K562 (cell line): ENCODE measurements around the gene TMEM123. TPM values are rescaled to one million over a fixed set of nuclear protein-coding genes. Genes with fewer than 3 reads are reported as not detected.

ENCODE experiments used
- CHD4 ChIP-seq: fragments of 200-600 bp; sonication (generic); IDR thresholded peaks from 3 replicates; pipeline ENCODE4 v1.6.1; 2012; ENCODE audit warnings: low read depth, mild to moderate bottlenecking, mixed read lengths, low read length, inconsistent platforms; ENCODE audit not compliant: insufficient read depth, insufficient replicate concordance, poor library complexity, severe bottlenecking
- CREB1 ChIP-seq, 2 experiments: sonication (generic) in 1 of 2; formaldehyde crosslinking in 1 of 2; IDR thresholded peaks; 2 replicates each; pipeline versions ENCODE4 v1.6.1 to v1.8.0; 2012 to 2022; ENCODE audit warnings: inconsistent platforms in 1 of 2, mild to moderate bottlenecking in 1 of 2, missing genetic modification reagents in 1 of 2, moderate library complexity in 1 of 2
- CXXC5 ChIP-seq: fragments of 250-450 bp; sonication (Bioruptor Pico); IDR thresholded peaks from 2 replicates; pipeline ENCODE4 v1.8.0; 2022; ENCODE audit warnings: inconsistent platforms, mild to moderate bottlenecking, moderate library complexity
- E2F1 ChIP-seq: sonication (generic); formaldehyde crosslinking; IDR thresholded peaks from 2 replicates; pipeline ENCODE4 v1.8.1; 2023; ENCODE audit warnings: mild to moderate bottlenecking, missing genetic modification reagents, moderate library complexity
- ELF1 ChIP-seq: fragments of 200-800 bp; sonication (Bioruptor generic); IDR thresholded peaks from 2 replicates; pipeline ENCODE4 v1.6.1; 2016; ENCODE audit warnings: missing genetic modification characterization, missing compliant biosample characterization
- KLF1 ChIP-seq: fragments of 450-650 bp; IDR thresholded peaks from 2 replicates; pipeline ENCODE4 v1.6.1; 2016; ENCODE audit warnings: missing genetic modification characterization, missing compliant biosample characterization
- LCOR ChIP-seq: sonication (generic); formaldehyde crosslinking; IDR thresholded peaks from 2 replicates; pipeline ENCODE4 v1.8.0; 2022; ENCODE audit warnings: mild to moderate bottlenecking, missing genetic modification reagents
- MED1 ChIP-seq: sonication (generic); formaldehyde crosslinking; IDR thresholded peaks from 2 replicates; pipeline ENCODE4 v1.8.1; 2023; ENCODE audit warnings: missing genetic modification reagents, borderline replicate concordance
- NRF1 ChIP-seq, 2 experiments: fragments of 450-650 bp; IDR thresholded peaks in 1 of 2; conservative IDR thresholded peaks in 1 of 2; 2 replicates each; pipeline ENCODE4 v1.6.1; 2014; ENCODE audit warnings: mild to moderate bottlenecking in 2 of 2
- RAD21 ChIP-seq, 2 experiments: fragments of 250-450 bp in 1 of 2; fragments of 450-650 bp in 1 of 2; sonication (Bioruptor Pico) in 1 of 2; formaldehyde crosslinking in 1 of 2; IDR thresholded peaks in 1 of 2; conservative IDR thresholded peaks in 1 of 2; 2 replicates each; pipeline versions ENCODE4 v1.4.0 to v1.8.0; 2020 to 2022; ENCODE audit warnings: mild to moderate bottlenecking in 2 of 2, moderate library complexity in 1 of 2
- RBM22 ChIP-seq: fragments of 200-400 bp; formaldehyde crosslinking; IDR thresholded peaks from 2 replicates; pipeline ENCODE4 v1.6.1; 2018; ENCODE audit warnings: low read length, low read depth; ENCODE audit not compliant: poor library complexity, severe bottlenecking
- YY1 ChIP-seq, 3 experiments: IDR thresholded peaks; 2 replicates each; pipeline ENCODE4 v1.6.1; 2011; ENCODE audit warnings: low read length in 2 of 3, mild to moderate bottlenecking in 2 of 3, moderate library complexity in 2 of 3, borderline replicate concordance in 1 of 3, control low read depth in 1 of 3, low read depth in 1 of 3; ENCODE audit not compliant: insufficient read depth in 3 of 3, insufficient replicate concordance in 2 of 3, control insufficient read depth in 1 of 3, insufficient read length in 1 of 3; ENCODE audit errors: extremely low read depth in 1 of 3
- ZBTB7A ChIP-seq: IDR thresholded peaks from 2 replicates; pipeline ENCODE4 v1.6.1; 2011; ENCODE audit warnings: low read depth, mild to moderate bottlenecking, low read length, moderate library complexity, borderline replicate concordance; ENCODE audit not compliant: control insufficient read depth
- ZNF121 ChIP-seq: sonication (generic); formaldehyde crosslinking; conservative IDR thresholded peaks from 2 replicates; pipeline ENCODE4 v1.8.0; 2022; ENCODE audit warnings: missing genetic modification reagents
- ZNF778 ChIP-seq: fragments of 450-650 bp; formaldehyde crosslinking; IDR thresholded peaks from 2 replicates; pipeline ENCODE4 v1.4.0; 2020; ENCODE audit warnings: mild to moderate bottlenecking, moderate library complexity
- polyA plus RNA-seq, 8 experiments: library from polyadenylated mRNA; depleted of rRNA in 4 of 8; stranded (reverse) in 5 of 8; unstranded in 3 of 8; fragments of >200 nt; fragmentation: Nextera tagmentation in 2 of 8; fragmentation: Illumina TruSeq in 1 of 8; extraction: Ambion mirVana in 2 of 8; extraction: Trizol in 1 of 8; gene quantifications; 2 replicates each; pipeline versions ENCODE4 v1.2.1 to v1.2.3, GENCODE V29; 2011 to 2014; ENCODE audit warnings: inconsistent platforms in 1 of 8, missing spikeins in 1 of 8
- total RNA-seq, 7 experiments: library from RNA; depleted of rRNA in 6 of 7; stranded (reverse); fragments of >200 nt in 6 of 7; fragmentation: Illumina TruSeq in 2 of 7; extraction: Trizol in 2 of 7; gene quantifications; 2 replicates each; pipeline versions ENCODE4 v1.2.1 to v1.2.3, GENCODE V29; 2011 to 2021; ENCODE audit warnings: low replicate concordance in 1 of 7
- TF ChIP-seq, protein P1 (sequence below): sonication (generic); formaldehyde crosslinking; IDR thresholded peaks from 2 replicates; pipeline ENCODE4 v1.8.1; 2023; ENCODE audit warnings: mild to moderate bottlenecking, missing genetic modification reagents
- TF ChIP-seq, protein P2 (sequence below), 2 experiments: fragments of 450-650 bp in 1 of 2; sonication (generic) in 1 of 2; formaldehyde crosslinking; conservative IDR thresholded peaks; 2 replicates each; pipeline versions ENCODE4 v1.4.0 to v1.8.1; 2020 to 2022; ENCODE audit warnings: mild to moderate bottlenecking in 1 of 2, missing genetic modification reagents in 1 of 2
- TF ChIP-seq, protein P3 (sequence below): fragments of 450-650 bp; formaldehyde crosslinking; IDR thresholded peaks from 2 replicates; pipeline ENCODE4 v1.4.0; 2020; ENCODE audit warnings: mild to moderate bottlenecking, moderate library complexity

TMEM123 gene
- total and polyA plus RNA-seq, 9 of the 15 experiments (the other 6 are each of a cell fraction or from before 2014, with no cell fraction given) = 19.8 to 344 (median 82.4) TPM

- TF ChIP-seq E2F1 = peak; percentile 53; the same call in 1 of the 2 replicates
- peak; percentile 78 for TF ChIP-seq CXXC5 (CRISPR knock-in tag)
- TF ChIP-seq ELF1 = peak; percentile 58; the same call in 1 of the 2 replicates
- TF ChIP-seq, protein P1, sequence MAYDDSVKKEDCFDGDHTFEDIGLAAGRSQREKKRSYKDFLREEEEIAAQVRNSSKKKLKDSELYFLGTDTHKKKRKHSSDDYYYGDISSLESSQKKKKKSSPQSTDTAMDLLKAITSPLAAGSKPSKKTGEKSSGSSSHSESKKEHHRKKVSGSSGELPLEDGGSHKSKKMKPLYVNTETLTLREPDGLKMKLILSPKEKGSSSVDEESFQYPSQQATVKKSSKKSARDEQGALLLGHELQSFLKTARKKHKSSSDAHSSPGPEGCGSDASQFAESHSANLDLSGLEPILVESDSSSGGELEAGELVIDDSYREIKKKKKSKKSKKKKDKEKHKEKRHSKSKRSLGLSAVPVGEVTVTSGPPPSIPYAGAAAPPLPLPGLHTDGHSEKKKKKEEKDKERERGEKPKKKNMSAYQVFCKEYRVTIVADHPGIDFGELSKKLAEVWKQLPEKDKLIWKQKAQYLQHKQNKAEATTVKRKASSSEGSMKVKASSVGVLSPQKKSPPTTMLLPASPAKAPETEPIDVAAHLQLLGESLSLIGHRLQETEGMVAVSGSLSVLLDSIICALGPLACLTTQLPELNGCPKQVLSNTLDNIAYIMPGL = 0 out of 2 replicates have a peak, but pooled peaks have one; percentile 69
- no peak for TF ChIP-seq KLF1 (tag)
- peak in 1 of 2 experiments; percentile 22; a peak in 2 of 4 replicates for TF ChIP-seq RAD21 (CRISPR knock-in tag; conservative IDR thresholded peaks at IDR 0.05 in 1 of 2, IDR thresholded peaks at IDR 0.05 in 1 of 2)
- no peak for TF ChIP-seq ZNF778 (CRISPR knock-in tag)
- TF ChIP-seq, protein P2, sequence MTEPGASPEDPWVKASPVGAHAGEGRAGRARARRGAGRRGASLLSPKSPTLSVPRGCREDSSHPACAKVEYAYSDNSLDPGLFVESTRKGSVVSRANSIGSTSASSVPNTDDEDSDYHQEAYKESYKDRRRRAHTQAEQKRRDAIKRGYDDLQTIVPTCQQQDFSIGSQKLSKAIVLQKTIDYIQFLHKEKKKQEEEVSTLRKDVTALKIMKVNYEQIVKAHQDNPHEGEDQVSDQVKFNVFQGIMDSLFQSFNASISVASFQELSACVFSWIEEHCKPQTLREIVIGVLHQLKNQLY (CRISPR knock-in tag; conservative IDR thresholded peaks at IDR 0.05) = 0 out of 4 replicates have a peak, but pooled peaks of 1 of the 2 experiments have one; percentile 43
- peak; percentile 4; the same call in 1 of the 2 replicates for TF ChIP-seq LCOR (CRISPR knock-in tag)
- TF ChIP-seq, protein P3, sequence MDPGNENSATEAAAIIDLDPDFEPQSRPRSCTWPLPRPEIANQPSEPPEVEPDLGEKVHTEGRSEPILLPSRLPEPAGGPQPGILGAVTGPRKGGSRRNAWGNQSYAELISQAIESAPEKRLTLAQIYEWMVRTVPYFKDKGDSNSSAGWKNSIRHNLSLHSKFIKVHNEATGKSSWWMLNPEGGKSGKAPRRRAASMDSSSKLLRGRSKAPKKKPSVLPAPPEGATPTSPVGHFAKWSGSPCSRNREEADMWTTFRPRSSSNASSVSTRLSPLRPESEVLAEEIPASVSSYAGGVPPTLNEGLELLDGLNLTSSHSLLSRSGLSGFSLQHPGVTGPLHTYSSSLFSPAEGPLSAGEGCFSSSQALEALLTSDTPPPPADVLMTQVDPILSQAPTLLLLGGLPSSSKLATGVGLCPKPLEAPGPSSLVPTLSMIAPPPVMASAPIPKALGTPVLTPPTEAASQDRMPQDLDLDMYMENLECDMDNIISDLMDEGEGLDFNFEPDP (CRISPR knock-in tag) = no peak
- TF ChIP-seq NRF1 (conservative IDR thresholded peaks at IDR 0.05 in 1 of 2, IDR thresholded peaks at IDR 0.05 in 1 of 2) = peak; percentile 88 to 90
- TF ChIP-seq YY1 (IDR thresholded peaks at IDR 0.05; ENCODE audit: borderline replicate concordance in 1 of 3, control insufficient read depth in 1 of 3, extremely low read depth in 1 of 3, insufficient read depth in 3 of 3, insufficient read length in 1 of 3, insufficient replicate concordance in 2 of 3, low read depth in 1 of 3, low read length in 2 of 3) = peak in 2 of 3 experiments; percentile 73 to 80
- TF ChIP-seq ZNF121 = no peak
- peak; percentile 56; the same call in 1 of the 2 replicates for TF ChIP-seq ZBTB7A
- TF ChIP-seq MED1 = no peak
- peak; percentile 48 for TF ChIP-seq CHD4
- TF ChIP-seq RBM22 = peak; percentile 55
- peak; percentile 65; the same call in 1 of the 2 replicates for TF ChIP-seq CREB1 (IDR thresholded peaks at IDR 0.05)
- 0 out of 2 replicates have a peak, but pooled peaks have one; percentile 15 for TF ChIP-seq CREB1 (CRISPR knock-in tag; IDR thresholded peaks at IDR 0.05)
Measured at GRCh38 chr11:102451681-102452460, 694 bp downstream of the TMEM123 start (continued).
